Jurkat, Clone E6-1 (cell line): ENCODE measurements around the gene LBR. TPM values are rescaled to one million over a fixed set of nuclear protein-coding genes. Genes with fewer than 3 reads are reported as not detected.
"Not testable (repeated sequence)": the region's sequence is repeated elsewhere in the genome, so short reads cannot be mapped to it uniquely, and the experiment has no call there.

Experiments used
- DNase-seq: peaks from one replicate; pipeline ENCODE4 v3.0.0-alpha.2; 2011; ENCODE audit warnings: low read depth, low spot score
- H3K4me3 ChIP-seq: 2 replicates; pipeline ENCODE4 v1.5.1; 2011; ENCODE audit warnings: mild to moderate bottlenecking, low read length, control low read depth, moderate library complexity
- polyA plus RNA-seq: library from polyadenylated mRNA; unstranded; fragments of >200 nt; gene quantifications from one replicate; pipeline ENCODE4 v1.2.1, GENCODE V29; 2012; ENCODE audit warnings: missing spikeins; ENCODE audit not compliant: insufficient read length, insufficient read depth

LBR gene
- polyA plus RNA-seq: 89.5 TPM

- no peak for DNase-seq
- H3K4me3 ChIP-seq: peak within 1 kb of the TSS; percentile 97
Observed at GRCh38 chr1:225427235-225428067, at the start of gene LBR. Gene LBR, minus strand, starts transcription at chr1:225428038. Its CDS starts 3,963 bp downstream, at chr1:225424075.

- DNase-seq: no peak
- H3K4me3 ChIP-seq: no peak overlapping the region
Observed at GRCh38 chr1:225477296-225477911, 49.6 kb upstream of the LBR start.

- DNase-seq: peak; percentile 57
- H3K4me3 ChIP-seq: no peak overlapping the region
Observed at GRCh38 chr1:225476538-225476988, 48.7 kb upstream of the LBR start.

- no peak for DNase-seq
- no peak overlapping the region for H3K4me3 ChIP-seq
Observed at GRCh38 chr1:225476100-225476511, 48.3 kb upstream of the LBR start.

- no peak for DNase-seq
- H3K4me3 ChIP-seq: no peak overlapping the region
Observed at GRCh38 chr1:225474986-225475820, 47.4 kb upstream of the LBR start.

- DNase-seq: no peak
- no peak overlapping the region for H3K4me3 ChIP-seq
Observed at GRCh38 chr1:225474439-225474985, 46.7 kb upstream of the LBR start.

GRCh38 chr1:225473676-225474438 is 46.0 kb upstream of the LBR start:
- H3K4me3 ChIP-seq, DNase-seq: not testable (repeated sequence)

- H3K4me3 ChIP-seq, DNase-seq: not testable (repeated sequence)
Observed at GRCh38 chr1:225473266-225473665, 45.4 kb upstream of the LBR start.

GRCh38 chr1:225471453-225472301 is 43.8 kb upstream of the LBR start:
- DNase-seq: no peak
- H3K4me3 ChIP-seq: no peak overlapping the region

- DNase-seq: no peak
- no peak overlapping the region for H3K4me3 ChIP-seq
Observed at GRCh38 chr1:225471109-225471452, 43.2 kb upstream of the LBR start.

- no peak for DNase-seq
- H3K4me3 ChIP-seq: no peak overlapping the region
Observed at GRCh38 chr1:225470211-225471108, 42.6 kb upstream of the LBR start.

- no peak overlapping the region for H3K4me3 ChIP-seq
- DNase-seq: no peak
Observed at GRCh38 chr1:225469051-225469450, 41.2 kb upstream of the LBR start.

GRCh38 chr1:225468270-225469020 is 40.6 kb upstream of the LBR start:
- no peak for DNase-seq
- H3K4me3 ChIP-seq: peak overlapping the region; percentile 84

GRCh38 chr1:225467193-225468020 is 39.6 kb upstream of the LBR start:
- peak; percentile 94 for DNase-seq
- H3K4me3 ChIP-seq: peak overlapping the region; percentile 84

GRCh38 chr1:225466848-225467192 is 39.0 kb upstream of the LBR start:
- H3K4me3 ChIP-seq: peak overlapping the region; percentile 84

More at GRCh38 chr1:225466848-225467192, 39.0 kb upstream of the LBR start:
- no peak for DNase-seq
